ENCODE measurements around the gene THOC2.
"Not testable (repeated sequence)": the region's sequence is repeated elsewhere in the genome, so short reads cannot be mapped to it uniquely, and the experiment has no call there.

The THOC2 gene

GRCh38 chrX:123740536-123740935 lies 7.7 kb upstream of the THOC2 start:
- no peak overlapping the region for H3K27ac ChIP-seq

DNA sequence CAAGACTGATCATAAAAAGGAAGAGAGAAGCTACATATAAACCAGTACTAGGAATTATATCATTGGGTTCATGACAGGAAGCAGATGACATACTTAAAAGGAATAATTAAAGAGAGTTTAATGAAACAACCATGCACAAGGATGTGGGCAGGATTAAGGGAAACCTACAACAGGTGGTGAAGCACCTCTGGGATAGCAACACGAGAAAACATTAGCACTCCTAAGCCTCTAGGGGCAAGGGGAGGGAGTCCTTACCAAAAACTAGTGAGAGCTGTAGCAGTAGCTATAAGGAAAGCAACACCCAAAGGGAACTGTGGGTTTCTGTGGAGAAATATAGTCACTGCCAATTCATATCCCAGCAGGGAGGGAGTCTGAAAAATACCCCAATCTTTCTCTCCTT lies 7.2 kb upstream of the THOC2 start:
- TF ChIP-seq CTCF (IDR thresholded peaks at IDR 0.05), result no peak
- TF ChIP-seq ZFX (IDR thresholded peaks at IDR 0.05; ENCODE audit: borderline replicate concordance), result no peak
- no peak overlapping the region for H3K27ac ChIP-seq

More at GRCh38 chrX:123740536-123740935, 7.7 kb upstream of the THOC2 start:
- TF ChIP-seq ZFX (IDR thresholded peaks at IDR 0.05; ENCODE audit: borderline replicate concordance) (no peak), CTCF (IDR thresholded peaks at IDR 0.05) (no peak)

DNA sequence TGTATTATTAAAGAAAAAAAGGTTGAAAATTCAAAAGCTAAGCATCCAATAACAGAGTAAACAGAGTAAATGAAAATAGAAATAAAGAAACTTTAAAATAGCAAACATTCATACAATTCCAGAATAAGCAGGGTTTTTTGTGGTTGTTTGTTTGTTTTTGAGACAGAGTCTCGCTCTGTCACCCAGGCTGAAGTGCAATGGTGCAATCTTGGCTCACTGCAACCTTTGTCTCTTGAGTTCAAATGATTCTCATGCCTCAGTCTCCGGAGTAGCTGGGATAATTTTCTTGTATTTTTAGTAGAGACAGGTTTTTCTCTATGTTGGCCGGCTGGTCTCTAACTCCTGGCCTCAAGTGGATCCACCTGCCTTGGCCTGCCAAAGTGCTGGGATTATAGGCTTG lies 6.6 kb upstream of the THOC2 start:
- TF ChIP-seq CTCF (IDR thresholded peaks at IDR 0.05) (no peak), ZFX (IDR thresholded peaks at IDR 0.05; ENCODE audit: borderline replicate concordance) (no peak)
- no peak overlapping the region for H3K27ac ChIP-seq

GRCh38 chrX:123738378-123738940 lies 5.6 kb upstream of the THOC2 start:
- TF ChIP-seq CTCF (IDR thresholded peaks at IDR 0.05) (no peak), ZFX (IDR thresholded peaks at IDR 0.05; ENCODE audit: borderline replicate concordance) (no peak)
- H3K27ac ChIP-seq, result no peak overlapping the region

DNA sequence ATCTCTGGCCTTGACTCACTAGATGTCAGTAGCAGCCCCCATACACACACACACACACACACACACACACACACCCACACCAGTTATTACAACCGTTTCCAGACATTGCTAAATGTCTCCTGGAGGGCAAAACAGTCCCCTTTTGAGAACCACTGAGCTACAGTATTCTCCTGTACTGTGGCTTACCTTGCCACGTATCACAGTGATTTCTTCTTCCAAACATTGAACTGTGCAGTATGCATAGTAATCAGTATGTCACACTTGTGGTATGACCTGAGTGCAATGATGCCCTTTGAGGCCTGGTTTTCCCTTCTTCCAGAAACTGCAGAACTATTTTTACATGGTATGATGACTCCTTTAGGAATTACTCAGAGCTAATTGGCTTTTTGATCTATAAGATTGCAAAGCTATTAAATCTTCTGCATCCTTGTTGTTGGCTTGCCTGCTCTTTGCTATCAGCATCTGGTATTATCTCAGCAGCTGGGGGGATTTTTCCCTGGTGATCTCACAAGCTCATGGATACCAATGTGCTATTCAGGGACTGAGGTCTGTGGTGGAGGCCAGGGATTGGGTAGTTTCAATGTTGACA lies 3.6 kb upstream of the THOC2 start:
- TF ChIP-seq ZFX (IDR thresholded peaks at IDR 0.05; ENCODE audit: borderline replicate concordance) (no peak), CTCF (IDR thresholded peaks at IDR 0.05) (no peak)
- no peak overlapping the region for H3K27ac ChIP-seq

- not testable (repeated sequence) for H3K27ac ChIP-seq
Measured at GRCh38 chrX:123735137-123735536, 2.3 kb upstream of the THOC2 start.

- H3K27ac ChIP-seq, result not testable (repeated sequence)
Measured at GRCh38 chrX:123734079-123734478, 1.2 kb upstream of the THOC2 start.

DNA sequence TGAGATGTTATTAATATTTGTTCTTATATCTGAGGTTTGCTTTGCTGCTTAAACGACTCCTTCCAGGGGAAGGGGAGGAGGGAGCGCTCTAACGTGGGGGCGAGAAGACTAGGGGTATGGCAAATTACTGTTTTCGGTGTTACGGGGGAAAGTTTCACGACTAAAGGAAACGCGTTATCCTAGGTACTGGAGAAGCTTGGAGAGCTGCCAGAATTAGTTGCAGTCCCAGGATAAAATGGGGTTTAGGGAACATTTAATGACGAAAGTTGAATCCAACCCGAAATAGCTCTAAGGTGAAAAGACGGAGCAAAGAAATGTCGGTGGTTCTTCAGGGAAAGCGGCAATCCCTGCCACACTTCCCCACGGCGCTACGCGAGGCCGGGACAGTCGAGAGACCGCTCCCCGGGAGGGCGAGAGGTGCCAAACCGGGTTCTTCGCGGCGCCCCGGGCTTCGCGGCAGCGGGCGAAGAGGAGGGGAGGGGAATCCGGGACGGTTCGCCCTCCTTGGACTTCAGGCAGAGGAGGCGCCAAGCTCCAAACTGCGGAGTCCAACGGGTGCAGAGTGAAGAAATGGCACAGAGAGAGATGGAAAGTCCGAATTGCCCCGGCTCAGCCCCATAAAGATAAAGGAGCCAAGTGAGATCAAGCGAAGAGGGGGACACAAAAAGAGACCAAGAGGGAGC lies 724 bp downstream of the THOC2 start:
- peak overlapping the region; percentile 66 for H3K27ac ChIP-seq
- TF ChIP-seq CTCF (IDR thresholded peaks at IDR 0.05) (no peak), ZFX (IDR thresholded peaks at IDR 0.05; ENCODE audit: borderline replicate concordance) (no peak)

Data from 22Rv1 (cell line).